ENCODE measurements around the gene HOXA6. TPM values are rescaled to one million over a fixed set of nuclear protein-coding genes. Genes with fewer than 3 reads are reported as not detected.
A peak's percentile ranks its signal among the peaks of the same experiment; 100 is the strongest.

HOXA6 gene
- total and polyA plus RNA-seq, 10 of the 15 experiments (the other 5 are each of a cell fraction or from before 2014, with no cell fraction given), result 0.08 TPM; not detected in 9

DNA sequence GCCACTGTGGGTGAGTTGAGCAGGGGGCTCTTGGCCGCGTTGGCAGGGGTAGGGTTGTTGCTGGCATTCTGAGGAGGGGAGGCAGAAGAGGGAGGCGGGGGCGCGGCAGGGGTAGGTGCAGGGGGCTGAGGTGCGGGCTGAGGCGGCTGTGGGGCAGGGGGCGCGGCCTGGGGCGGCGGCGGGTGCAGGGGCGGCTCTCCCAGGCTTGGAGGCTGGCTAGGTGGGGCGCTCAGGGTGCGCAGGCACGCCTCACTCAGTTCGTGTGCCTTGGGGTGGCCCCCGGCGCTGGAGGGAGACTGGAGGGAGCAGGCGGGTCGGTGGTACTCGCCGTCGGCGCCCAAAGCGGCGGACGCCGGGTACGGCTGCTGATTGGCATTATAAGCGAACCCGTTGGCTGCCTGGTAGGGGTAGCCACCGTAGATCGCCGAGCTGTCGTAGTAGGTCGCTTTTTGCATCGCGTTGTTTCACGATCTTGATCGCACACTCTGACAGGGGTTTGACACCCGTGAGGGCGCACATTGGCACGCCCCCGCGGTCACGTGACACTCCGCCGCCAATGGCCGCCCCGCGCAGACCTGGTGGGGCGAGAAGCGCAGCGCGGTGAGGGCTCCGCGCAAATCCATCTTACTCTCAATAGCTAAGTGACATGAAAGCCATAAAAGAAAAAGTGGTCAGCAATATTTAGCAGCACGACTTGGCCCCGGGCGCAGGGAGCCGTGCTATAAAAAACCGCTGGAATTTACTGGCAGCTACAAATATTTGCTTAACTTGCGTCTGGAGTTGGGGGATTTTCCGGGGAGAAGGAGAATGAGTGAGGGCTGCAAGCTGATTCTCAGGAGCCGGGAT is 37.2 kb downstream of the HOXA6 start:
- H2AFZ ChIP-seq (ENCODE audit: control insufficient read depth, low read depth, low read length), result no peak overlapping the region
- ChIA-PET POLR2A (no interaction called here), CTCF (no interaction called here), RAD21 (ENCODE audit: unreplicated experiment) (no interaction called here), SMC1A (ENCODE audit: uncharacterized antibody, unreplicated experiment) (no interaction called here)
- no peak overlapping the region for H3K27ac ChIP-seq (ENCODE audit: control insufficient read depth, insufficient read depth)
- H3K79me2 ChIP-seq (ENCODE audit: control insufficient read depth, insufficient read depth, low read length), result no peaks in the 10 kb centered on the region
- TF ChIP-seq, protein P1, sequence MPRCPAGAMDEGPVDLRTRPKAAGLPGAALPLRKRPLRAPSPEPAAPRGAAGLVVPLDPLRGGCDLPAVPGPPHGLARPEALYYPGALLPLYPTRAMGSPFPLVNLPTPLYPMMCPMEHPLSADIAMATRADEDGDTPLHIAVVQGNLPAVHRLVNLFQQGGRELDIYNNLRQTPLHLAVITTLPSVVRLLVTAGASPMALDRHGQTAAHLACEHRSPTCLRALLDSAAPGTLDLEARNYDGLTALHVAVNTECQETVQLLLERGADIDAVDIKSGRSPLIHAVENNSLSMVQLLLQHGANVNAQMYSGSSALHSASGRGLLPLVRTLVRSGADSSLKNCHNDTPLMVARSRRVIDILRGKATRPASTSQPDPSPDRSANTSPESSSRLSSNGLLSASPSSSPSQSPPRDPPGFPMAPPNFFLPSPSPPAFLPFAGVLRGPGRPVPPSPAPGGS (IDR thresholded peaks at IDR 0.05; ENCODE audit: borderline replicate concordance, insufficient read depth, low read depth, low read length, poor library complexity, severe bottlenecking), result peak; percentile 66
- TF ChIP-seq NBN (IDR thresholded peaks at IDR 0.05), result no peak
- FAIRE-seq (no peak), DNase-seq (ENCODE audit: low read depth, low spot score) (no peak), ATAC-seq (no peak)
- no peaks in the 10 kb centered on the region; the same call in 2 of the 3 replicates for H3K9me3 ChIP-seq (replicated peaks; ENCODE audit: control insufficient read depth, insufficient read depth, low read length)
- H3K4me3 ChIP-seq, result no peak overlapping the region
- no peaks in the 10 kb centered on the region for H4K20me1 ChIP-seq (ENCODE audit: control insufficient read depth, insufficient read depth)
- in situ Hi-C loops (cut with MboI) (no loop called here), intact Hi-C loops (cut with micrococcal nuclease; ENCODE audit: unreplicated experiment) (no loop called here)
- BruUV-seq (replicated peaks), result no TSS peak
- no peaks in the 10 kb centered on the region; a peak in 1 of 4 replicates for H3K27me3 ChIP-seq (replicated peaks in 1 of 2; ENCODE audit: control insufficient read depth in 2 of 2, insufficient read depth in 2 of 2, low read length in 1 of 2)
- 81% methylated on average over 51 of the region's 66 CpGs for WGBS (ENCODE audit: insufficient coverage, insufficient replicate concordance, low lambda C conversion rate, missing lambda C conversion rate)
- H3K4me1 ChIP-seq (ENCODE audit: control insufficient read depth, insufficient read depth, low read length), result no peaks in the 10 kb centered on the region
- no peak overlapping the region for H3K4me2 ChIP-seq (ENCODE audit: control insufficient read depth, insufficient read depth)
- H3K9ac ChIP-seq (ENCODE audit: control insufficient read depth, insufficient read depth, low read length), result no peak overlapping the region
- no peaks in the 10 kb centered on the region for H3K36me3 ChIP-seq (ENCODE audit: control insufficient read depth in 2 of 2, insufficient read depth in 2 of 2, low read length in 1 of 2)

DNA sequence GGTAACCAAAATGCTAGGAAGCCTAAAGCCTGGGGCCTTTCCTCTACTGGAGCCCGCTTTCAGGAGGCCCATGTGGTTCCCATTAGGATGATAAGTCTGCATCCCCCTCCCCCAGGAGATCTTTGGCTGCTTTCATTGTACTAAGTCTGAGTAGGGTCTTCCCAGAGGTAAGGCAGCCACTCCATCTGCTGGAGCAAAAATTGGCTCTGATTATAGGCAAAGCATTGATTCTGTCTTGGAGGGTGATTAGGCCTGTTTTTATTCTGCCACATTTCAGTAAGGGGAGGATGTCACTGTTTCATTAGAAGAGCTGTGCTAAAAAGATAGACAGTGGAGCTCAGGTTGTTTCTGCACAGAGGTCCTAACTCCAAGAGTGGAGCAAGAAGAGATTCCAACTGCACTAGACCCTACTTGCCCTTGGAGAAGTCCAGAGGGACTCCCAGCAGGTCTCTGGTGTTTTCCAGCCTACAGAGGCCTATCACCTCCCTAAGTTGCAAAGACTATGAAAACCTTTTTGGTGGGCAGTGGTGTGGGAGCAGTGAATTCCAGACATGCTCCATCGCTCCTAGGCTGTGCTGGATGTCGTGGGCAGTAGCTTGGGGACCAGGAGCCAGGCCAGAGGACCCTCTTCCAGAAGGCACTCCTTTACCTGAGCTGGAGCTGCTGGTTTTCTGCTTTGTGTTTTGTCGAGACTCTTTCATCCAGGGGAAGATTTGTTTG is 37.9 kb downstream of the HOXA6 start:
- no peaks in the 10 kb centered on the region for H3K79me2 ChIP-seq (ENCODE audit: control insufficient read depth, insufficient read depth, low read length)
- CTCF ChIA-PET, result no interaction called here
- POLR2A ChIA-PET, result interaction anchor here (0.5 kb wide), 1 partner anchor 31 kb away, joined by 4 read pairs; no protein-coding TSS in a partner anchor
- RAD21 ChIA-PET (ENCODE audit: unreplicated experiment), result no interaction called here
- no peak overlapping the region for H3K27ac ChIP-seq (ENCODE audit: control insufficient read depth, insufficient read depth)
- DNase-seq (ENCODE audit: low read depth, low spot score) (no peak), FAIRE-seq (no peak), ATAC-seq (no peak)
- in situ Hi-C loops (cut with MboI), result no loop called here
- no peak overlapping the region for H2AFZ ChIP-seq (ENCODE audit: control insufficient read depth, low read depth, low read length)
- SMC1A ChIA-PET (ENCODE audit: uncharacterized antibody, unreplicated experiment), result interaction anchor here (0.6 kb wide), 1 partner anchor 13 kb away, joined by 3 read pairs; no protein-coding TSS in a partner anchor
- no peaks in the 10 kb centered on the region; a peak in 2 of 4 replicates for H3K27me3 ChIP-seq (replicated peaks in 1 of 2; ENCODE audit: control insufficient read depth in 2 of 2, insufficient read depth in 2 of 2, low read length in 1 of 2)
- H3K36me3 ChIP-seq (ENCODE audit: control insufficient read depth in 2 of 2, insufficient read depth in 2 of 2, low read length in 1 of 2), result no peaks in the 10 kb centered on the region
- no peak overlapping the region for H3K4me3 ChIP-seq
- intact Hi-C loops (cut with micrococcal nuclease; ENCODE audit: unreplicated experiment), result no loop called here
- no peaks in the 10 kb centered on the region; the same call in 2 of the 3 replicates for H3K9me3 ChIP-seq (replicated peaks; ENCODE audit: control insufficient read depth, insufficient read depth, low read length)
- H3K4me2 ChIP-seq (ENCODE audit: control insufficient read depth, insufficient read depth), result no peak overlapping the region
- H4K20me1 ChIP-seq (ENCODE audit: control insufficient read depth, insufficient read depth), result no peaks in the 10 kb centered on the region
- WGBS (ENCODE audit: insufficient coverage, insufficient replicate concordance, low lambda C conversion rate, missing lambda C conversion rate), result 33% methylated on average over 4 of the region's 4 CpGs
- no peaks in the 10 kb centered on the region for H3K4me1 ChIP-seq (ENCODE audit: control insufficient read depth, insufficient read depth, low read length)
- no peak overlapping the region for H3K9ac ChIP-seq (ENCODE audit: control insufficient read depth, insufficient read depth, low read length)
- no TSS peak for BruUV-seq (replicated peaks)
- TF ChIP-seq BCL11A (IDR thresholded peaks at IDR 0.05; ENCODE audit: low read depth, low read length) (no peak), MEF2B (IDR thresholded peaks at IDR 0.05; ENCODE audit: partially characterized antibody, poor library complexity, severe bottlenecking) (no peak), IKZF2 (IDR thresholded peaks at IDR 0.05) (no peak), SMAD5 (IDR thresholded peaks at IDR 0.05; ENCODE audit: low read depth) (no peak), SMC3 (IDR thresholded peaks at IDR 0.05; ENCODE audit: borderline replicate concordance, low read length) (no peak), CREB1 (IDR thresholded peaks at IDR 0.05; ENCODE audit: low read depth) (no peak)
- TF ChIP-seq, protein P2, sequence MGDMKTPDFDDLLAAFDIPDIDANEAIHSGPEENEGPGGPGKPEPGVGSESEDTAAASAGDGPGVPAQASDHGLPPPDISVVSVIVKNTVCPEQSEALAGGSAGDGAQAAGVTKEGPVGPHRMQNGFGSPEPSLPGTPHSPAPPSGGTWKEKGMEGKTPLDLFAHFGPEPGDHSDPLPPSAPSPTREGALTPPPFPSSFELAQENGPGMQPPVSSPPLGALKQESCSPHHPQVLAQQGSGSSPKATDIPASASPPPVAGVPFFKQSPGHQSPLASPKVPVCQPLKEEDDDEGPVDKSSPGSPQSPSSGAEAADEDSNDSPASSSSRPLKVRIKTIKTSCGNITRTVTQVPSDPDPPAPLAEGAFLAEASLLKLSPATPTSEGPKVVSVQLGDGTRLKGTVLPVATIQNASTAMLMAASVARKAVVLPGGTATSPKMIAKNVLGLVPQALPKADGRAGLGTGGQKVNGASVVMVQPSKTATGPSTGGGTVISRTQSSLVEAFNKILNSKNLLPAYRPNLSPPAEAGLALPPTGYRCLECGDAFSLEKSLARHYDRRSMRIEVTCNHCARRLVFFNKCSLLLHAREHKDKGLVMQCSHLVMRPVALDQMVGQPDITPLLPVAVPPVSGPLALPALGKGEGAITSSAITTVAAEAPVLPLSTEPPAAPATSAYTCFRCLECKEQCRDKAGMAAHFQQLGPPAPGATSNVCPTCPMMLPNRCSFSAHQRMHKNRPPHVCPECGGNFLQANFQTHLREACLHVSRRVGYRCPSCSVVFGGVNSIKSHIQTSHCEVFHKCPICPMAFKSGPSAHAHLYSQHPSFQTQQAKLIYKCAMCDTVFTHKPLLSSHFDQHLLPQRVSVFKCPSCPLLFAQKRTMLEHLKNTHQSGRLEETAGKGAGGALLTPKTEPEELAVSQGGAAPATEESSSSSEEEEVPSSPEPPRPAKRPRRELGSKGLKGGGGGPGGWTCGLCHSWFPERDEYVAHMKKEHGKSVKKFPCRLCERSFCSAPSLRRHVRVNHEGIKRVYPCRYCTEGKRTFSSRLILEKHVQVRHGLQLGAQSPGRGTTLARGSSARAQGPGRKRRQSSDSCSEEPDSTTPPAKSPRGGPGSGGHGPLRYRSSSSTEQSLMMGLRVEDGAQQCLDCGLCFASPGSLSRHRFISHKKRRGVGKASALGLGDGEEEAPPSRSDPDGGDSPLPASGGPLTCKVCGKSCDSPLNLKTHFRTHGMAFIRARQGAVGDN (IDR thresholded peaks at IDR 0.05), result no peak

All from GM12878 (cell line).